GM12872 (cell line): ENCODE results near the gene HOXB1.

Source experiments
- TF ChIP-seq, protein P1 (sequence below): IDR thresholded peaks from 3 replicates; pipeline ENCODE4 v1.5.1; 2011; ENCODE audit warnings: low read depth, mild to moderate bottlenecking, low read length, moderate library complexity; ENCODE audit not compliant: insufficient read depth

Gene HOXB1

DNA sequence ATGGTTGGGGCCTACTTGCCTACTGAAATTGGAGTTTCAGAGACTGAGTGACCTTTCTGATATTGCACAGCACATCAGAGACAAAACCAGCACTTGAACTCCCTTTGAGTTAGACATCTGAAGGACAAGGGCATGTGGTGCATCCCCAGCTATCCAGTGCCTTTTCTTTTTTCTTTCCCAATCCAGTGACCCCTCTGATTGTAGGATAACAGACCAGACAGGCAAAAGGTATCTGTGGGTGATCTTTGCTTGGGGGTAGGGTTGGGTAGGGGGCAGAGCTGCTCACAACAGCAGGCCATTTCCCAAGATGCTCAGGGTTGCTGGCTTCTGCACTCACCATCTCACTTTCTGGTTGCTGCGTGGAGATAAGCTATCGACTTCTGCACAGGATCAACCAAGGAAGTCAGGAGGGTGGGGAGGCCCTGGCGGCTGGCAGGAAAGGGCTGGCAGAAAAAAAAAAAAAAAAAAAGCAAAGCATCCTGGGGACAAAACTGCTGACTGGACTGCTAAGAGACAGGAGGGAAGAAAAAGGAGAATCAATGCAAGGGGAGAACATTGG, 42.2 kb downstream of the HOXB1 start:
- TF ChIP-seq, protein P1, sequence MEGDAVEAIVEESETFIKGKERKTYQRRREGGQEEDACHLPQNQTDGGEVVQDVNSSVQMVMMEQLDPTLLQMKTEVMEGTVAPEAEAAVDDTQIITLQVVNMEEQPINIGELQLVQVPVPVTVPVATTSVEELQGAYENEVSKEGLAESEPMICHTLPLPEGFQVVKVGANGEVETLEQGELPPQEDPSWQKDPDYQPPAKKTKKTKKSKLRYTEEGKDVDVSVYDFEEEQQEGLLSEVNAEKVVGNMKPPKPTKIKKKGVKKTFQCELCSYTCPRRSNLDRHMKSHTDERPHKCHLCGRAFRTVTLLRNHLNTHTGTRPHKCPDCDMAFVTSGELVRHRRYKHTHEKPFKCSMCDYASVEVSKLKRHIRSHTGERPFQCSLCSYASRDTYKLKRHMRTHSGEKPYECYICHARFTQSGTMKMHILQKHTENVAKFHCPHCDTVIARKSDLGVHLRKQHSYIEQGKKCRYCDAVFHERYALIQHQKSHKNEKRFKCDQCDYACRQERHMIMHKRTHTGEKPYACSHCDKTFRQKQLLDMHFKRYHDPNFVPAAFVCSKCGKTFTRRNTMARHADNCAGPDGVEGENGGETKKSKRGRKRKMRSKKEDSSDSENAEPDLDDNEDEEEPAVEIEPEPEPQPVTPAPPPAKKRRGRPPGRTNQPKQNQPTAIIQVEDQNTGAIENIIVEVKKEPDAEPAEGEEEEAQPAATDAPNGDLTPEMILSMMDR = no peak

DNA sequence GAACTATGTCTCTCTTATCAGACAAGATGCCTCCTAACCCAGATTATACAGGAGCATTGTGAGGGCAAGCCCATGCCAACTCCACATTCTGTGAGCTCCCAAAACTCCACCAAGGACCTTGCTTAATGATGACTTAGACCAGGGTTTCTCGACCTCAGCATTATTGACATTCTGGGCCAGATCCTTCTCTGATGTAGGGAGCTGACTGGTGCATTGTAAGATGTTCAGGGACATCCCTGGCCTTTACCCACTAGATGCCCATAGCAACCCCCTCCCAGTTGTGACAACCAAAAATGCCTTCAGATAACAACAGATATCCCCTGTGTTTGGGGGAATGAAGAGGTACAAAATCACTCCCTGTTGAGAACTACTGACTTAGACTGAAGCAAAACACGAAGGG, 43.6 kb downstream of the HOXB1 start:
- TF ChIP-seq, protein P1 = no peak

DNA sequence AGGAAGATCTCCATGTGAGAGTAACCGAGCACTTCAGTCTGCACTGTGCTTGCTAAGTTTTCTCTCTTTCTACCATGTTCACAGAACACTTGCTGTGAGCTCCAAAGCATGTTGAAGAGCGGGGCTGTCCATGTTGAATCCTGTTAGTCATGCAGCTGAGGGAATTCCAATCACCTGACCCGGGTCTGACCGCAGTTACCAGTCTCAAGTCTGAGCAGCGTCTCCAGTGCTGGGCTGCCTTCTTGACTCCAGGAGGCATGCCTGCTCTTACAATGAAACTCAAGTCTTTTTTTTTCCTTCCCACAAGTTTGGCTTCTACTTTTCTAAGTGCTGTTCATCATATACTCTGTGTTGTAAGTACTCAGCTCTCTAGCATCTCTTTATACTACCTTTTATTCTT, 44.3 kb downstream of the HOXB1 start:
- TF ChIP-seq, protein P1 = no peak

DNA sequence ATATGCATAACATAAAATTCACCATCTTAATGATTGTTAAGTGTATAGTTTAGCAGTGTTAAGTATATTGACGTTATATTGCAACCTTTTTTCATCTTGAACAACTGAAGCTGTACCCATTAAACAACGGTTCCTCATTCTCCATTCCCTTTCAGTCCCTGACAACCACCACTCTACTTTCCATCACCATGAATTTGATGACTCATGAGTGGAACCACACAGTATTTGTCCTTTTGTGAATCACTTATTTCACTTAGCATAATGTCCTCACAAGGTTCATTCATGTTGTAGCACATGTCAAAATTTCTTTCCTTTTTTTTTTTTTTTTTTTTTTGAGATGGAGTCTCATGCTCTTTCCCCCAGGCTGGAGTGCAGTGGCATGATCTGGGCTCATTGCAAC, 46.0 kb downstream of the HOXB1 start:
- TF ChIP-seq, protein P1 = no peak

DNA sequence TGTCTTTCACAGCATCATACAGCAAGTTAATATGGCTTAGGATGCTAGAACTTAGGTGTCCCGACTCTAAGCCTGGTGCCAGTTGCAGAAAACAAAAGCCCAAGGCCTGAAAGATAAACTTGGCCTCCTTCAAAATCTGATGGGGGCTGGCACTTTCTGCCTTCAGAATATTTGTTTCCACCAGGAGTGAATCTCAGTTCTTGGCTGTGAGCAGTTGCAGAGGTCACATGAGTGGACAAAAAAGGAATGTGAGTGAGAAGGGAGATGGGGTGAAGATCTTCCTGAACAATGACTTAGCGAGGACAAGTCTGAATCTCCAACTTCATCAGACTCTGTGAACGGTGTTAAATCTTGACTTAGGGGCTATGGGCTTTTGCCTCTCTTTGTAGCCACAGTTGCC, 46.6 kb downstream of the HOXB1 start:
- TF ChIP-seq, protein P1 = no peak

DNA sequence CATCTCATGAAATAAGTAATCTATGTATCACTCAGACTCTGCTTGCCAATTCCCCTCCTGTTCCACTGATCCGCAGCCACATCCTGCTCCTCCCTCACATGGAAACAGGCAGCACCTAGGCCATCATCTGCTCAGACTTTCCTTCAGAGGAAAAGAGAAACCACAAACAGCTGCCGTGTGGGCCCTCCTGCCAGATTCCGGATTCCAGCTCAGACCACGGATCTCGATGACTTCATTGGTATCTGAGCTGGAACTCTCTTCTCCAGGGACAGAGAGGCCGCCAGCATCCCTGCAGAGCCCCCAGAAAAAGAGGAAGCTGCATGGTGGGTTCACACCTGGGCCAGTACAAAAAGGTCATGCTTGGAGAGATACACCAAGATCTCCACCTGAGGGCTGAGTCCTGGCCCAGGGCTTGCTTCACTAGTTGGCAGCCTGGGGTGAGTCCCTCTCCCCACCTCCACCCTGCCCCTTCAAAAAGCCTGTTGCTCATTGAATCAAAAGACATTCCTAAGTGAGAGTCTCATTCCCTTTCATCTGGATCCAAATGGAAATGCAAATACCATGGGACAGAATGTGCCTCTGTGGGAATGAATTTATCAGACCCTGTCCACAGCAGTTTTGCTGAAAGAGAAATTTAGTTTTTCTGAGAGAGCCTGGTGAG, 47.2 kb downstream of the HOXB1 start:
- TF ChIP-seq, protein P1 = no peak

DNA sequence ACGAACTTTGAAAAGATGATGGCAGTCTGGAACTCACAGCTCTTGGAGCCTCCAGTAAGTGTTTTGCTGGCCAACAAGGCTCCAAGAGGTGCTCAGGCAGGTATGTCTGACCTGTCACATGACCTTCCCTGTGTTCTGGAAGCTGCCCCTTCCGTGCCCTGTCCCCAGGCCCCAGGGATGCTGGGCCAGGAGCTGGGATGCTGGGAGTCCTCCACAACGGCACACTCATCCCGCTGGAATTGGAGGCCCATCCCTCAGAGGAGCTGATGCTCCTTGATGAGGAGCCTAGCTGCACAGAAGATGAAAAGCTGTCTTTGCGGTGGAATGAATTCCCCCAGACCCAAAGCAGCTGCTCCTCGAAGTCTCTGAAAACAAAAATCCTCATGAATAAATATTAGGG, 47.8 kb downstream of the HOXB1 start:
- TF ChIP-seq, protein P1 = no peak

DNA sequence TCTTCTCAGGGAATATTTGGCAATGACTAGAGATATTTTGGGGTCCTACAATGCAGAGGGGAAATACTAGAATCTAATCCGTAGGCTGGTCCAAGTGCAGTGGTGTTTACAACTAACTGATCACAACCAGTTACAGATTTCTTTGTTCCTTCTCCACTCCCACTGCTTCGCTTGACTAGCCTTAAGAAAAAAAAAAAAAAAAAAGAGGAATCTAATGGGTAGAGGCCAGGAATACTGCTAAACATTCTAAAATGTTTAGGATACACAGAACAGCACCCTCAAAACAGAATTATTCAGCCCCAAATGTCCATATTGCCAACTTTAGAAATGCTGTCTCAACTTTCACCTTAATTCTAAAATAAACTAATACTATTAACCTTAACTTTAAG, 51.8 kb downstream of the HOXB1 start:
- TF ChIP-seq, protein P1 = no peak
